ENCODE results near the gene OR4D2.

DNA sequence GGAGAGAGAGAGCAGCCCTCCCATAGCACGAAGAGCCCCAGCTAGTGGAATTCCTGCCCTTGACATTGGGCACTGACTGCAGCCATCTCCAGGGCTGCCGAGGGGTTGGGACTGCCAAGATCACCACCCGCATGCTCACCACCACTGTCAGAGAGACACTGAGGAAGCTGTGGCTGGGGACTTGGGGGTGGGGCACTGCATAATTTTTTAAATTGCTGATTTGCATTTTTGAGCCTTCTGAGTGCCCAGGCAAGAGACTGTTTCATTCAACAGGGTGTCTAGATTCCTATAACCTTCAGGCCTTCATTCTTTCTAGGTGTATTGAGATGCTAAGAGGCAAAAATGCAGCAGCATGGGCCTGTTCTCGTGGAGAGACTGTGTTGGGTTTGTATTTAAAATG lies 16.7 kb downstream of the OR4D2 start:
- no peak for TF ChIP-seq CTCF (IDR thresholded peaks at IDR 0.05; ENCODE audit: poor library complexity, severe bottlenecking)
- no peak for TF ChIP-seq POLR2AphosphoS5 (IDR thresholded peaks at IDR 0.05)
- no peak for TF ChIP-seq EZH2 (IDR thresholded peaks at IDR 0.05; ENCODE audit: borderline replicate concordance, insufficient read depth, low read length, poor library complexity, severe bottlenecking)
- TF ChIP-seq TAF1 (IDR thresholded peaks at IDR 0.05; ENCODE audit: low read depth): no peak
- TF ChIP-seq, protein P1, sequence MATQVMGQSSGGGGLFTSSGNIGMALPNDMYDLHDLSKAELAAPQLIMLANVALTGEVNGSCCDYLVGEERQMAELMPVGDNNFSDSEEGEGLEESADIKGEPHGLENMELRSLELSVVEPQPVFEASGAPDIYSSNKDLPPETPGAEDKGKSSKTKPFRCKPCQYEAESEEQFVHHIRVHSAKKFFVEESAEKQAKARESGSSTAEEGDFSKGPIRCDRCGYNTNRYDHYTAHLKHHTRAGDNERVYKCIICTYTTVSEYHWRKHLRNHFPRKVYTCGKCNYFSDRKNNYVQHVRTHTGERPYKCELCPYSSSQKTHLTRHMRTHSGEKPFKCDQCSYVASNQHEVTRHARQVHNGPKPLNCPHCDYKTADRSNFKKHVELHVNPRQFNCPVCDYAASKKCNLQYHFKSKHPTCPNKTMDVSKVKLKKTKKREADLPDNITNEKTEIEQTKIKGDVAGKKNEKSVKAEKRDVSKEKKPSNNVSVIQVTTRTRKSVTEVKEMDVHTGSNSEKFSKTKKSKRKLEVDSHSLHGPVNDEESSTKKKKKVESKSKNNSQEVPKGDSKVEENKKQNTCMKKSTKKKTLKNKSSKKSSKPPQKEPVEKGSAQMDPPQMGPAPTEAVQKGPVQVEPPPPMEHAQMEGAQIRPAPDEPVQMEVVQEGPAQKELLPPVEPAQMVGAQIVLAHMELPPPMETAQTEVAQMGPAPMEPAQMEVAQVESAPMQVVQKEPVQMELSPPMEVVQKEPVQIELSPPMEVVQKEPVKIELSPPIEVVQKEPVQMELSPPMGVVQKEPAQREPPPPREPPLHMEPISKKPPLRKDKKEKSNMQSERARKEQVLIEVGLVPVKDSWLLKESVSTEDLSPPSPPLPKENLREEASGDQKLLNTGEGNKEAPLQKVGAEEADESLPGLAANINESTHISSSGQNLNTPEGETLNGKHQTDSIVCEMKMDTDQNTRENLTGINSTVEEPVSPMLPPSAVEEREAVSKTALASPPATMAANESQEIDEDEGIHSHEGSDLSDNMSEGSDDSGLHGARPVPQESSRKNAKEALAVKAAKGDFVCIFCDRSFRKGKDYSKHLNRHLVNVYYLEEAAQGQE (IDR thresholded peaks at IDR 0.05; ENCODE audit: borderline replicate concordance): no peak
- no peak for TF ChIP-seq SMC3 (conservative IDR thresholded peaks at IDR 0.05; ENCODE audit: poor library complexity)

Data from neural cell (in vitro differentiated cells).